Suppressor macrophage treated with lipopolysaccharide for 4 hours (primary cell): Measurements from ENCODE around the gene CCNY.
"Not testable (repeated sequence)": the region's sequence is repeated elsewhere in the genome, so short reads cannot be mapped to it uniquely, and the experiment has no call there.

Experiments
- DNase-seq: peaks from one replicate; pipeline ENCODE4 v3.0.0-alpha.2; 2020

The CCNY gene

GRCh38 chr10:35535136-35535535, 198.8 kb downstream of the CCNY start:
- DNase-seq: no peak

GRCh38 chr10:35536789-35537188, 200.5 kb downstream of the CCNY start:
- DNase-seq: no peak

- not testable (repeated sequence) for DNase-seq
These were observed 201.6 kb downstream of the CCNY start for GRCh38 chr10:35537925-35538324.

- no peak for DNase-seq
These were observed 204.2 kb downstream of the CCNY start for GRCh38 chr10:35540296-35541164.

- no peak for DNase-seq
These were observed 205.4 kb downstream of the CCNY start for GRCh38 chr10:35541720-35542119.

GRCh38 chr10:35542303-35542702, 206.0 kb downstream of the CCNY start:
- no peak for DNase-seq

- DNase-seq: no peak
These were observed 208.9 kb downstream of the CCNY start for GRCh38 chr10:35545079-35545657.

- DNase-seq: no peak
These were observed 209.7 kb downstream of the CCNY start for GRCh38 chr10:35545878-35546590.

- DNase-seq: no peak
These were observed 210.5 kb downstream of the CCNY start for GRCh38 chr10:35546824-35547225.

- peak; percentile 14 for DNase-seq
These were observed 216.5 kb downstream of the CCNY start for GRCh38 chr10:35552650-35553342.

GRCh38 chr10:35554036-35554435, 217.7 kb downstream of the CCNY start:
- no peak for DNase-seq

GRCh38 chr10:35554461-35555056, 218.2 kb downstream of the CCNY start:
- no peak for DNase-seq

GRCh38 chr10:35555962-35556930, 219.9 kb downstream of the CCNY start:
- no peak for DNase-seq

GRCh38 chr10:35558276-35558675, 222.0 kb downstream of the CCNY start:
- no peak for DNase-seq

GRCh38 chr10:35559416-35559815, 223.1 kb downstream of the CCNY start:
- no peak for DNase-seq

GRCh38 chr10:35561715-35562114, 225.4 kb downstream of the CCNY start:
- no peak for DNase-seq

- no peak for DNase-seq
These were observed 226.1 kb downstream of the CCNY start for GRCh38 chr10:35562427-35562826.

GRCh38 chr10:35563261-35563891, 227.1 kb downstream of the CCNY start:
- DNase-seq: peak; percentile 60

- peak; percentile 52 for DNase-seq
These were observed 228.1 kb downstream of the CCNY start for GRCh38 chr10:35564341-35564968.

- DNase-seq: no peak
These were observed 229.3 kb downstream of the CCNY start for GRCh38 chr10:35565602-35566081.
